Measurements from ENCODE around the gene AKAP9. TPM values are rescaled to one million over a fixed set of nuclear protein-coding genes. Genes with fewer than 3 reads are reported as not detected.

The AKAP9 gene
- total RNA-seq, 1 experiment from 2014 or later, result 71.3 TPM

GRCh38 chr7:92039900-92040299, 99.2 kb downstream of the AKAP9 start:
- intact Hi-C loops (cut with micrococcal nuclease; ENCODE audit: unreplicated experiment), result no loop called here
- Histone ChIP-seq H3K79me2 (ENCODE audit: low read depth) (no peaks in the 10 kb centered on the region), H3K36me3 (ENCODE audit: low read depth) (peaks cover 10% of the 10 kb centered on the region; the same call in 1 of the 2 replicates), H3K9me3 (ENCODE audit: insufficient read depth, low read depth) (no peaks in the 10 kb centered on the region), H3K4me1 (replicated peaks; ENCODE audit: insufficient read depth) (no peaks in the 10 kb centered on the region), H2AFZ (no peak overlapping the region), H4K20me1 (ENCODE audit: insufficient read depth) (no peaks in the 10 kb centered on the region), H3K27me3 (ENCODE audit: insufficient read depth, low read depth) (no peaks in the 10 kb centered on the region), H3K27ac (no peak overlapping the region), H3K4me3 (no peak overlapping the region), H3K9me2 (ENCODE audit: insufficient read depth) (no peaks in the 10 kb centered on the region), H3K4me2 (no peak overlapping the region), H3F3A (ENCODE audit: insufficient read depth, low read depth) (no peaks in the 10 kb centered on the region)
- BruUV-seq (replicated peaks), result no TSS peak
- no peak for TF ChIP-seq EZH2 (IDR thresholded peaks at IDR 0.05; ENCODE audit: low read depth)
- no peak for TF ChIP-seq CTCF (conservative IDR thresholded peaks at IDR 0.05)
- POLR2A ChIA-PET (ENCODE audit: unreplicated experiment), result no interaction called here
- DNase-seq, result no peak
- CTCF ChIA-PET, result no interaction called here

- no peak overlapping the region for H3K4me2 ChIP-seq
- BruUV-seq (replicated peaks), result no TSS peak
- no peaks in the 10 kb centered on the region for H4K20me1 ChIP-seq (ENCODE audit: insufficient read depth)
- no peaks in the 10 kb centered on the region for H3K9me3 ChIP-seq (ENCODE audit: insufficient read depth, low read depth)
- no peak overlapping the region for H3K4me3 ChIP-seq
- DNase-seq, result no peak
- intact Hi-C loops (cut with micrococcal nuclease; ENCODE audit: unreplicated experiment), result no loop called here
- H3F3A ChIP-seq (ENCODE audit: insufficient read depth, low read depth), result no peaks in the 10 kb centered on the region
- H3K9me2 ChIP-seq (ENCODE audit: insufficient read depth), result no peaks in the 10 kb centered on the region
- H2AFZ ChIP-seq, result no peak overlapping the region
- peaks cover 10% of the 10 kb centered on the region; the same call in 1 of the 2 replicates for H3K36me3 ChIP-seq (ENCODE audit: low read depth)
- no peaks in the 10 kb centered on the region for H3K79me2 ChIP-seq (ENCODE audit: low read depth)
- H3K27ac ChIP-seq, result no peak overlapping the region
- H3K4me1 ChIP-seq (replicated peaks; ENCODE audit: insufficient read depth), result no peaks in the 10 kb centered on the region
- TF ChIP-seq CTCF (conservative IDR thresholded peaks at IDR 0.05) (no peak), EZH2 (IDR thresholded peaks at IDR 0.05; ENCODE audit: low read depth) (no peak)
- CTCF ChIA-PET, result no interaction called here
- no peaks in the 10 kb centered on the region for H3K27me3 ChIP-seq (ENCODE audit: insufficient read depth, low read depth)
- POLR2A ChIA-PET (ENCODE audit: unreplicated experiment), result no interaction called here
Measured at GRCh38 chr7:92042056-92042737, 101.5 kb downstream of the AKAP9 start.

GRCh38 chr7:92043098-92043497, 102.4 kb downstream of the AKAP9 start:
- Histone ChIP-seq H3K4me1 (replicated peaks; ENCODE audit: insufficient read depth) (no peaks in the 10 kb centered on the region), H3F3A (ENCODE audit: insufficient read depth, low read depth) (no peaks in the 10 kb centered on the region), H3K4me3 (no peak overlapping the region), H3K79me2 (ENCODE audit: low read depth) (no peaks in the 10 kb centered on the region), H3K4me2 (no peak overlapping the region), H3K9me3 (ENCODE audit: insufficient read depth, low read depth) (no peaks in the 10 kb centered on the region), H3K9me2 (ENCODE audit: insufficient read depth) (no peaks in the 10 kb centered on the region), H4K20me1 (ENCODE audit: insufficient read depth) (no peaks in the 10 kb centered on the region), H3K27ac (no peak overlapping the region), H3K27me3 (ENCODE audit: insufficient read depth, low read depth) (no peaks in the 10 kb centered on the region), H3K36me3 (ENCODE audit: low read depth) (peaks cover 7% of the 10 kb centered on the region; the same call in 1 of the 2 replicates), H2AFZ (no peak overlapping the region)
- no TSS peak for BruUV-seq (replicated peaks)
- no peak for TF ChIP-seq CTCF (conservative IDR thresholded peaks at IDR 0.05)
- TF ChIP-seq EZH2 (IDR thresholded peaks at IDR 0.05; ENCODE audit: low read depth), result no peak
- intact Hi-C loops (cut with micrococcal nuclease; ENCODE audit: unreplicated experiment), result no loop called here
- CTCF ChIA-PET, result no interaction called here
- POLR2A ChIA-PET (ENCODE audit: unreplicated experiment), result no interaction called here
- DNase-seq, result no peak

Data from PC-9 (cell line).